Activated CD8-positive, alpha-beta memory T cell treated with anti-CD3 and anti-CD28 coated beads for 24 hours (primary cell): ENCODE measurements around the gene LIMS3.
A peak's percentile ranks its signal among the peaks of the same experiment; 100 is the strongest.
"Not testable (repeated sequence)": the region's sequence is repeated elsewhere in the genome, so short reads cannot be mapped to it uniquely, and the experiment has no call there.

Experiments
- DNase-seq: peaks from one replicate; pipeline ENCODE4 v3.0.0-alpha.2; 2020

Gene LIMS3

DNA sequence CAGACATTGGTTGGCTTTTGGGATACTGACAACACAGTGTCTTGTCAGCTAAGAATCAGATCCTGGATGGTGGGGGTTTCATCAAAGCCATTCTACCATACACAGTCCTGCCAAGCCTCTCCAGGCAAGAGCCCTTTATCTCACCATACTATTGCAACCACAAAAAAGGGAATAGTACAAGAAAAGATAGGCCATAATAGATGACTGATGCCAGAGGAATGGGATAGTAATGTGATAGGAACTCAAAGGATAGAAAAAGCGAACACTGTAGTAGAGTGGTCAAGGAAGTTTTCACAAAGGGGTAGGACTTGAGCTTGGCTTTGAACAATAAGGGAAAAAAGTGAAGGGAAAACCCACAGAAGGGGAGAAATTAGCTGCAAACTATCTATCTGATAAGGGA lies 30.7 kb downstream of the LIMS3 start:
- DNase-seq = not testable (repeated sequence)

DNA sequence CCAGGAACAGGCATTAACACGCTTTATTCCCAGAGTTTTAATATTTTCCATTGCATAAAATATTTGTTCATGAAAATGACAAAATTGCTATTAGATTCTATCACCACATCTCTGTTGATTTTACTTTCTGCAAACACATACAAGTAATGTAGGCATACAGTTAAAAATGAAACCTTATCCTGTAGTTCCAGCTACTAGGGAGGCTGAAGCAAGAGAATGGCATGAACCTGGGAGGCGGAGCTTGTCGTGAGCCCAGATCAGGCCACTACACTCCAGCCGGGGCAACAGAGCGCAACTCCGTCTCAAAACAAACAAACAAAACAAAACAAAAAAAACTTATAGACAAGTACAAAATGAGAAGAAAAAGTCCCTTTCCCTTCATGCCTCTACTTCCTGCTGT lies 38.0 kb downstream of the LIMS3 start:
- not testable (repeated sequence) for DNase-seq

DNA sequence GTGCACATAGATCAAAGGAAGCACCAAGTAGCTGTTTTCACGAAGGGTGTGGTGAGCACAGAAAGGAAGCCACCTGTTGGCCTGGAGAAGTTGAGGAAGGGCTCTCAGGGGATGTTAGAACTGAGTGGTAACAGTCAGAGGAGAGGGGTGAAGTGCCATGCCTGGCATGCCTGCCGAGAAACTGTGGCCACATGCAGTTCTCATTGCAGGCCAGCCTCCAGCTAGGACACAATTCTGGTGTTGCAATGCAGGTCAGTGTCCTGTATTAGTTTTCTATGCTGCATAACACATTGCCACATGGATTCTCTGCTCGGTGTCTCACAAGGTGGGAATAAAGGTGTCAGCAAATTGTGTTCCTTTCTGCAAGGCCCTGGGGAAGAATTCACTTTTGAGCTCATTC lies 46.9 kb downstream of the LIMS3 start:
- DNase-seq = not testable (repeated sequence)

DNA sequence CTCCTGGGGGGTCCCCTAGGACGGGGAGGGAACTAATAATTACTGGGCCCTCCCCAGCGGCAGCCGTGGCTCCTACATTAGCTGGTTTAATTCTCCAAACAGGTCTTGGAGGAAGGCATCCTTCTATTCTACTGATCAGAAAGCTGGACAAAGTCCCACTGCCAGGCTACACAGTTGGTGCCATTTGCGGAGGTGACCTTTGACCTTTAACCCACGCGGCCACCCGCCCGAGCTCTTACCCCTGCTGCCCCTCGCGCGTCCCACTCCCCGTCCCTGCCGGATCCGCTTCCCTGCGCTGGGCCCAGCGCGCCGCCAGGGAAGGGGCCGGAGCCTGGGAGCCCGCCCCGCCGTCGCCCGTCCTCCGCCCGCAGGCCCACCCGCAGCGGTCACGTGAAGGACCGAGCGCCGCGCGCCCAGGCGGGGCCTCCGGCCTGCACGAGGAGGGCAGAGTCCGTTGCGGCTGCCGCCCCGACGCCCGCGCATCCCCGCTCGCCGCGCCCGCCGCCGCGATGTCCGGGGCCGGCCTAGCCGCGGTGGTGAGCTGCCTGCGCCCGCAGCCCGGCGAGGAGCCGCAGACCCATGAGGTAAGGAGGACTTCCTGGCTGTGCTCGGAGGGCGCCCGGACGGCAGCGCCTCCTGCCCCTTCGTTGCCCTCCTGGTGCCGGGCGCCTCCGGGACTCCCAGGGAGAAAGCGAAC lies 48.9 kb downstream of the LIMS3 start:
- DNase-seq = not testable (repeated sequence)

DNA sequence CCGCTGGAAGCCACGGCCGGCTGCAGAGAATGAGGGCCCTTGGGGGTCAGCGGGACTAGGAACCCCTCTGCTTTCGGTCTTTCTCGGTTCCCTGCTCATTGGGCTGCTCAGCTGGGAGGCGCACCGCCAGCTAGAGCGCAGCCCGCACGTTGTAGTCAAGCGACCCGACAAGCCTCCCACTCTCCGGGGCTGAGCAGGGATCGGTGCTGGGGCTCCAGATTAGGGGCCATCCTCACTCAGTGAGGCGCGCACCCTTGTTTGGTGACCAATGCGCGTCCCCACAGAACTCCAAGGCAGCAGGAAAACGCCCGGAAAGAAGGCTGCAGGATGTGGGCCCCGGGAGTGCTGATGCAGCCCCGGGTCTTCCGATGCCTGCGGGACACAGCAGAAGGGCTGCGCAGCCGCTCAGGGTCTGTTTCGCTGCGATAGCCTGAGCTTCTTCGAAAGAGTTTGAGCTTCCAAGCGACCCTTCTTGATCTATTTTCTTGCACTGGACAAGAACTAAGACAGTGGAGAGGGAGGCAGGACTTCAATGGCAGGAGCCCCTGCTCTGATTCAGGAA lies 49.6 kb downstream of the LIMS3 start:
- DNase-seq = peak; percentile 38

DNA sequence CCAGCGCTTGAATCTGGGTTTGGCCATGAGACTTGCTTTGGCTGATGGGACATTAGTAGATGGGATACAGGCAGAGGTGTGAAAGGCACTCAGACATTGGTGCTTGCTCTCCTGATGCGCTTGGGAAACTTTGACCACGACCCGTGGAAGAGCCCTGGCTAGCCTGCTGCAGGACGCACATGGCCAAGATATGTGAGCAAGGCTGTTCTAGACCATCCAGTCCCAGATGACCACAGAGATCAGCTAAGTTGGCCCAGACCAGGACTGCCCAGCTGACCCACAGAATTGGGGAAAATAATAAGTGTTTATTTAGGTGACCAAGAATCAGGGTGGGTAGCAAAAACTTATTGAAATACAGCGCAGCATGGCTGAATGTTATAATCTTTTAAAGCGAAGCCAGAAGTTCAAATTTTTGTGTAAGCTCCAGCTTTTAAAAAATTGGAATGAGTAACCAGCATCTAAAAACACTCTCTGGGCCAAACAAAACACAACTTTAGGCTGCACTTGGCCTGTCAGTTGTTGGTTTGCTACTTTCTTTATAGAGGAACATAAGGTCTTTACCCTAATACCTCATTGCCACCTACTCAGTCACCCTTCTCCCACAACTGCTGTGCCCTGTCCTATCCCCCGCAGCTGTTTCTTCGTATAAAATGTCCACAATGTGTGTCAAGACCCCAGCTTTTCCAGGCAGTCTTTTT lies 51.8 kb downstream of the LIMS3 start:
- not testable (repeated sequence) for DNase-seq

DNA sequence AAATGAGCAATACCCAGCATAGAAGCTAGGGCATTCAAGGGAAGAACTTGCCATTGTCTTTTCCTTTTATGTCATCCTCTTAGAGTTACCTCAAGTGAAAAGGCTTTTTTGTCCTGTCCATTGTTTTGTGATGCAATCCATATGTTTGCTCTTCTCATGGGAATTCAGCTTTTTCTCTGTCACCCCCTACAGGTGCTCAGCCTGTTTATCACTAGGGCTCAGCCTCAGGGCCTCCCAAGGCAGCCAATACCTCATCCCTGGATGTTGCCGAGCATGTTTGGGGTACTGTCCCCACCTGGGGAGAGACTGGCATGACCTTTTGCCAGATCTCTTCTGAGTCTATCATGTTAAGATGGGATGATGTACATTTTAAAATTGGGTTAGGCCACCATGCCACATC lies 65.5 kb downstream of the LIMS3 start:
- not testable (repeated sequence) for DNase-seq

DNA sequence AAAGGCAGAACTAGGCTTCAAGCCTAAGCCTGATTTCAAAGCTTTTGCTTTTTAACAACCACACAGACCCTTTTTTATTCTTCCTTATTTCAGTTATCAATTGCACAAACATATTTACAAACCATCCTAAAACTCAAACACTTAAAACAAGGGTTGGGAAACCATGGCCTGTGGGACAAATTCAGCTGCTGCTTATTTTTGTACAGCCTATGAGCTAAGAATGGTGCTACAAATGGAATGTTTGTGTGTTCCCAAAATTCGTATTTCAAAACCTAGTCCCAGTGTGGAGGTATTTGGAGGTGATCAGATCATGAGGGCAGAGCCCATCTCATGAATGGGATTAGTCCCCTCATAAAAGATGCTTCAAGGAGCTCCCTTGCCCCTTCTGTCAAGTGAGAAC lies 67.0 kb downstream of the LIMS3 start:
- not testable (repeated sequence) for DNase-seq

DNA sequence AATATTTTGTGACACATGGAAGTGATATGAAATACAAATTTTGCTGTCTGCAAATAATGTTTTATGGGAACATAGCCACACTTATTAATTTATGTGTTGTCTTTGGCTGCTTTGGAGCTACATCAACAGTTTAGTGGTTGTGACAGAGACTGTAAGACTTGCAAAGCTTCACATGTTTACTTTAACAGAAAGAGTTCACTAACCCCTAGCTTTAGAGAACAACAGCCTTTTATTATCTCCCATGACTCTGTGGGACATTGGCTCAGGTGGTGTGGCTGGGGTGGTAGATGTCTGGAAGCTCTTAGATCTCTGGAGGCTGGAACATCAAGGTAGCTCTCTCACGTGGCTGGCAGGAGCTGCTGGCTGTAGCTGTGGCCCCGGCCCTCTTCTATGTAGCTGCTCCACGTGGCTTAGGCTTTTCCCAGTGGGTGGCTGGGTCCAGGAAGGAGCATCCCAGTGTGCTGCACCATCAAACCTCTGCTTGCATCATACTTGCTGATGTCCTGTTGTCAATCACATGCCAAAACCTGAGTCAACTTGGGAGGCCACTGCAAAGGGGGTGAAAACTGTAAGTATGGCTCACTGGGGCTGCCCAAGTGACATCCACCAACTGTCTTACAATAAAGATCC lies 67.7 kb downstream of the LIMS3 start:
- DNase-seq = not testable (repeated sequence)

DNA sequence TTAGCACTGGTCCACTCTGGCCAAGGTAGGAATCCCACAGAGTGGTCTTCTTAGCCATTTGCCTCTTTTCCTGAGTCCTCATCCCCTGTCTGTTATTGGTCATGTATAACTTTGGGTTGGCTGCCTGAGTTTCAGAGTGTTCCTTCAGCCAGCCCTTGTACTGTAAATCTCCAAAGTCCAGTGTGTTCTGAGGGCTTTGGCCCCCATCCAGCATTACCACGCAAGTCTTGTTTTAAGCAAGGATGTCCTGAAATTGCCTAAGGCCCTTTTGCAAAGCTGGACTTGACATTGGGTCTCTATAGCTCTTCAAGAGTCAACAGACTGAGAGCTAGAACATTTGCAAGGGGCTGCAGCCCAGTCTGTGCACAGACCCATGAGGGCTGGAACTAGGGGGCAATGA lies 68.4 kb downstream of the LIMS3 start:
- not testable (repeated sequence) for DNase-seq

DNA sequence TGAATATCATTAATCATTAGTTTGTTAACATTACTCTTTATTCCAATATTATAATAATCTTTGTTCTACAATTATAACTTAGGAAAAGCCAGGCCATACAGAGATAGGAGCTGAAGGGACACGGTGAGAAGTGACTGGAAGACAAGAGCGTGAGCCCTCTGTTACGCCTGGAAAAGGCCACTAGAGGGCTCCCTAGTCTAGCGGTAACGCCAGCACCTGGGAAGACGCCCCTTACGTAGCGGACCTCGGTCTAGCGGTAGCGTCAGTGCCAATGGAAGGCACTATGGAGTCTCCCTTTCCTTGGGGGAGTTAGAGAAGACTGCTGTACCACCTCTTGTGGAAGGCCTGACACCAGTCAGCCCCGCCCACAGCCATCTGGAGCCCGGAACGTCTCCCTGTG lies 71.4 kb downstream of the LIMS3 start:
- not testable (repeated sequence) for DNase-seq

DNA sequence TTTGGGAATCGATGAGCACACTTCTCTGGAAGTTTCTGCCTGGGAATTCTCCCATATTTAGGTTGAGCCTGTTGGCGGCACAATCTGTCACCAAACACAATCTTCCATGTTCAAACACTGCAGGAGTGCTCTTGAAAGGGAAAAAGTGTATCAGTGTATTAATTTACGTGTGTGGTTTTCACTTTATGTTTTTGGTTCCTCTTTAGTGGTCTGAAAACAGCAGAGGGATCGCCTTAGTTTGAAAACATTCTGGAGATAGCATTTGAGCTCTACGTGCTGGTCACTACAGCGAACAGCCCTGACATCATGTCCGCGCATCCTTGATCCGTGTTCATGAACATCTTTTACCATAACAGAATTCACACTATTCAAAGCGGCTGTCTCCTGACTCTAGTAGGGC lies 73.2 kb downstream of the LIMS3 start:
- not testable (repeated sequence) for DNase-seq
